Activated T-helper 1 cell treated with anti-CD3 and anti-CD28 coated beads, Interleukin-2, amount 50 U/mL, for 16 hours (primary cell): ENCODE data around the gene ARSG.

ENCODE experiments used
- DNase-seq, 2 donors: peaks; one replicate each; pipeline ENCODE4 v3.0.0-alpha.2; 2020; ENCODE audit warnings: low read depth in 1 of 2, low spot score in 1 of 2

The ARSG gene

DNA sequence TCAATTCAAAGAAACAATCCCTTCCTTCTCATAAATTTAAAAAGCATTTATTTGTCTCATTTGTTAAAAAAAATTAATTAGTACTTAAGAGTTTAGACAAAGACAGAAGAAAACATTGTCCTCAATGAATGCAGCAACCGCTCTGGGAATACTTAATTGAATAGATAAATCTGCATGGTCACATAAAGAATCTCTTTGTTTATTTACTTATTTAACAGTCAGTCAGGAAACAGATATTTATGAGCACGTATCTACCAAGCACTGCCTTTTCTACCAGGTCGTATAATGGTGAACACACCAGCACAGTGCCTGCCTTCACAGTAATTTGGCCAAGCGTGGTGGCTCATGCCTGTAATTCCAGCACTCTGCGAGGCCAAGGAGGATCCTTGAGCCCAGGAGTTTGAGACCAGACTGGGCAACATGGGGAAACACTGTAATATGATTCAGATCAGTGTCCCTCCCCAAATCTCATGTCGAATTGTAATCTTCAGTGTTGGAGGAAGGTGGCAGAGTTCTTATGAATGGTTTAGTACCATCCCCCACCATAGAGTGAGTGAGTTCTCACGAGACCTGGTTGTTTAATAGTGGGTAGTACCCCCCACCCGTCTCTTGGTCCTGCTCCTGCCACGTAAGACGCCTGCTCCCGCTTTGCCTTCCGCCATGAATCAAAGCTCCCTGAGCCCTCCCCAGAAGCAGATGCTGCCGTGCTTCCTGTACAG lies 157.9 kb downstream of the ARSG start:
- DNase-seq = no peak

GRCh38 chr17:68450391-68450790 lies 159.1 kb downstream of the ARSG start:
- no peak for DNase-seq

GRCh38 chr17:68450801-68451200 lies 159.5 kb downstream of the ARSG start:
- no peak for DNase-seq

DNA sequence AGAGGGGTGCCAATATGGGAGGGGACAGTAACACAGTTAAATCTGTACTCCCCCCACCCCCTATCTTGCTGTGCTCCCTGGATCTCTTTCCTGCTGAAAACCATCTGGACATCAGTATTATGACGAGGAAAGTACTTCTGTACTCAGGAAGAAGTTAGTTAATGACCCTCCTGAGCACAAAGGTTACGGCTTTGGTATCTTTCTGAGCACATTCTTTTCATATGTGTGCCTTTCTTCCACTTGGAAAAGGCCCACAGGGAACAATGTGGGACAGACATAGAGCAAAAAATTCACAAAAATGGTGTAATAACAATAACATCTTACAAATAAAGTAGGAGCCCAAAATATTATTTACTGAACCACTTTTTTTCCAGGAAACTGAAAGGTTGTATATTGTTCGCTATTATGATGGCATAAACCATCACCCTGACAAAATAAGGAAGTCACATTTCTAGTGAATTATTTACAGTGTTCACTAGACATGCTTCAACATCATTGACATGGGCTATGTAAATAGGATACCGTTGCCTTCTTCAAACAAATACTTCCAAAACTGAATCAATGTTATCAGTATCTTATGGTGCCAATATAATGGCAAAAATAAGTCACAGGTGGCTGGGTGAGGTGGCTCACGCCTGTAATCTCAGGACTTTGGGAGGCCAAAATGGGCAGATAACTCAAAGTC lies 160.5 kb downstream of the ARSG start:
- no peak for DNase-seq

DNA sequence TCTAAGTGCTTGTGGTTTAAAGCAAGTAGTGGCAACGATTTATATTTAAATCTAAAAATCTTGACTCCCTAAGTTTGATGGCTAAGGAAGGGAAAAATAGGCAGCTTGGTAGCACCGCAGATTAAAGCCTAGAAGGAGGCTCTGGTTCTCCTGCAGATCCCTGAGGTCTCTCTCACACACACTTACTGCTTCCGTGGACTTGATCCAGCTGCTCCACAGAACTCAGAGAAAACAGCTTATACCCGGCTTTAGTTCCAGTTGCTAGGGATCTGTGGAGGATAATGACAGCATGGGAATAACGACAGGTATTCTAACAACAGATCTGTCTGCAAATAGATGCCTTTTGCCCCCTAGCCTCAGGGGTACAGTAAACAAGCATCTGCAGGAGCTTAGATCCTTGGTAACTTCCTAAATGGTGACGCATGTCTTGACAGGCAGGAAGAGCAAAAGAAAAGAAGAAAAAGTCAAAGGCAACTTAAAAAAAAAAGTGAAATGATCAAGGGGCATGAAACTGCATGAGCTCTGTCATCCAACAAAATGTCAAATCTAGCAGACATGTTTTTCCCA lies 161.5 kb downstream of the ARSG start:
- no peak for DNase-seq

DNA sequence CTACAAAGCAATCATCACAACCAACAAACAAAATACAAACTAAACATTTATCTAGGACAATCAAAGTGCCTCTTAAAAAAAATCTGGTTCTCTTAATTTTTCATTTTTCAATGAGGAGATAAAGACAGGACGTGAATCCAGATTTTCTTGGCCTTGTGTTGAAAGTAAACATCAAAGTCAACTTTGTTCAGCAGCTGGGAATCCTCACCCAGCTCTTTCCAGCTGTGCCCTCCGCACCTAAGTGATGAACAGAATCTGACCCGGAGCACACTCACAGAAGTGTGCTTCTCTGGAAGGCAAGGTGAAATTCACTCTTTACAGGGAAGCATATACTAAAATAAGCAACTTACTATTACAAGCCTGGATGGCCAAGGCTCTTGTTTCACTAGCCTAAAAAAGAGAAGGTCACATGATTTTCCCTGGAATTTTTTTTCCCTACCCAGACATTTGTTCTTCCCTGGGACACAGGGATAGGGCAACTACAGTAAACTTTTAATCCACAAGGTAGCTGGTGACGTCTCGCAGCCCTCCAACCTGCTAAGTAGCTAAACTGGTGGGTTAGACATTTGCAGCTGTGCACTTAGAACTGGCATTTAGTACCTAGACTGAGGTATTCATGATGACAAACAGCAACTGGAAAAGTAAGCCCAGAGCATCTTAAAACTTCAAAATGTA lies 162.8 kb downstream of the ARSG start:
- DNase-seq = no peak

DNA sequence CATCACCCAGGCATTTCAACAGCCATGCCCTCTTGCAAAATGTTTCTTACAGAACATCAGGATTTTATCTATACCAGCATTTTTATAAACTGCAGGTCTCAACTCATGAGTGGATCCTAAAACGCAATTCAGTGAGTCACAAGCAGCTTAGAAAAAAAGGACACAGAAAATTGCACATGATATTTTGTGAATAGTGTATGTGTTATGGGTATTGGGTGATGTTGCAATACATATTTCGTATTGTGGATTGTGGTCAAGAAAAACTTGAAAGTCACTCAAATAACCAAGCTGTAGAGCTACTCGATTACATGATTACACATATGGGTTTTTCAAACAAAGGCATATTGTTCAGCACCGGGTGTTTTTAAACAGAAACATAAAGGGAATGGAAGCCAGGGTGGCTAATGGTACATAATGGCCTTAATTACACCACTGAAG lies 164.6 kb downstream of the ARSG start:
- DNase-seq = no peak

DNA sequence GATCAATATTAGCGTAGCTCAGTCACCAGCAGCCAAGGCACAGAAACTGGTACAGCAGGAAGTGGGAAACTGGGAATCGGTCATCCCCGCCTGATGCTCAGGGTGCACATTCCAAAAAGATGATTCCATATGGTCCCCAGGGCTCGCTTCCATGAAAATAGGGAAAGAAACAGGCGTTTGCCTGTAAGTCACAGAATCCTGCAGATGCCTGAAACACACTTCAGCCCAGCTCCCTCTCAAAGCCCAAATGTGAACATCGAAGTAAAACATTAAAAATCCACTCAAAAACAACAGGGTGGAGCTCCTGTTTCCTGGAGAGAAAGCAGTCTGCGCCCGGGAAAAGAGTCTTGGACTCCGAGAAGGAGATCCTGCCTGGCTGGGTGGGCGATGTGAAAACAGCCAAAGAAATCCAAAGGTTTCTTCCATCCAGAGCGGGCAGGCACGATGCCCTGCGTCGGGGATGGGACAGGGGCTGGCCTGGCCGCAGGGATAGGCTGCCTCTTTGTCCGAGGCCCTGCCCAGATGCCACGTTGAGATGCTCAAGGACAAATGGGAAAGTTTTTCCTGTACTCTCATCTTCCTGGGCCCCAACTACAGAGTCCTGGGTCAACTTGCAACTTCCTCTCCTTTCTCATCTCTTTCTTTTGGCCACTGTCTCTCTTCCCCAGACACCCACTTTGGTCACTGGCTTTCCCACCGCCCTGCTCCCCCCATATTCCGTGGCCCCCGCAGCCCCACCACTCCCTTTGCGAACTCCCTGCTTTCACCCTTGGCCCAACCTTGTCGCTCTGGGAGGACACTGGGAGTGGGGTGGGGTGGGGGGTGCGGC lies 165.3 kb downstream of the ARSG start:
- DNase-seq = no peak

- DNase-seq = no peak
These were observed 165.9 kb downstream of the ARSG start, which contains the start of gene WIPI1 for GRCh38 chr17:68457168-68457538. Gene WIPI1 (minus strand): TSS chr17:68457496. CDS start chr17:68457421, 75 bp downstream.

DNA sequence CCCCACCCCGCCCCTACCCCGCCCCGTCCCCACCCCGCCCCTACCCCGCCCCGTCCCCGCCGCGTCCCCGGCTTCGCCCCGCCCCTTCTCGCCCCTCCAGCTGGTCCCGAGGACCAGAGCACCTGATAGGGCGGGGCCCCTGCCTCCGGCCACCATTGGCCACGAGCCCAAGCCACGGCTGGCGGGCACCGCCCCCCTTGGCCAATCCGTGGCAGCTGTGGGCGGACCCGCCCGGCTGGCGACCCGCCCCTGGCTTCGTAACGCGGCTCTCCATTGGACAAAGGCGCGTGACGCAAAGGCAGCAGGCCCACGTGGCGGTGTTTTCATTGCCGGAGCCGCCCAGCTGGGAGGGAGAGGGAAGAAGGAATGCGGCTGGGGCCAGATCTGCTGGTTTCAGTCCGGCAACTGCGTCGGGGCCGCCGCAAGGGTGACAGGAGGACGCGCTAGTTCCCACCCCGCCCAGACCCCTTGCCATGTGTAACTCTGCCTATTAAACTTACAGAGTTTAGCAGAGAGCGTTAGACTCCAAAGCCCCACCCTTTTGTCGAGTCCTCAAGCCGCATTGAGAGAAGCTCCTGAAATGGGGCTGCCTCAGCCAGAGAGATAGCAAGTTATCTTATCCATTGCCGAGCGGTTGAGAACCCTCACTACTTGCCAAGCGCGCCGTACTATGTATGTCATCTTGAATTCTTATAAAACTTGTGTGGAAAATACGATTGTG lies 166.4 kb downstream of the ARSG start:
- peak; percentile 94 to 98 for DNase-seq

DNA sequence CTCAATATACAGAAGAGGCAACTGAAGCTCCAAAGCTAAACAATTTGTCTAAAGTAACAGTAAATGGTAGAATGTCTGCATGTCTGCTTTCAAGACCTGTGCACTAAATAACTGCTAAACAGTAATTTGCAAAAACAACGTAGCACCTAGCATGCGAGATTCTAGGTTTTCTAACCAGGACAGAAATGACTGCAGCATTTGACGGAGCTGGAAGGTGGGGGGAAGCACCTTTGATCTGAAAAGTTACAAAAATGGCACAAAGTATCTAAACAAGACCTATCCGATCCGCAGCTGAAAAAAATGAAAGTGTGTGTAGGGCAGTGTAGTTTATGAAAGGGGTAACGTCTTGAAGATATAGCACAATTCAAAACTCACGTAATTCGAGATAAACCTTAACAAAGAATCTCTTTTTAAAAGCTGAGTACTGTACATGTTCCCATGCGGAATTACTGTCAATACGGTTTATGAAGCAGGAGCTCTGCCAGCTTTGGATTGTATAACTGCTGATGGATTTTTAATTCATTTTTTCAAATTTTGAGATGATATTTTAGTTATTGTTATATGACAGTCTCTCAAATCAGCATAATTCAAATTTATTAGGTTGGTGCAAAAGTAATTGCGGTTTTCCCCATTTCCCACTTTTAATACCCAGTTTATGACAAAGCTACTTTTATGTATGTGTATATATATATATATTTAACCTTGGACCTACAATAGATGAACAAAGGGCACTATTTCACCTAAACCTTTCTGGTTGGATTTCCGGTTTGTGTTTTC lies 167.2 kb downstream of the ARSG start:
- DNase-seq = no peak

- DNase-seq = no peak
These were observed 167.8 kb downstream of the ARSG start for GRCh38 chr17:68459037-68459639.

GRCh38 chr17:68460146-68460545 lies 168.9 kb downstream of the ARSG start:
- DNase-seq = no peak

DNA sequence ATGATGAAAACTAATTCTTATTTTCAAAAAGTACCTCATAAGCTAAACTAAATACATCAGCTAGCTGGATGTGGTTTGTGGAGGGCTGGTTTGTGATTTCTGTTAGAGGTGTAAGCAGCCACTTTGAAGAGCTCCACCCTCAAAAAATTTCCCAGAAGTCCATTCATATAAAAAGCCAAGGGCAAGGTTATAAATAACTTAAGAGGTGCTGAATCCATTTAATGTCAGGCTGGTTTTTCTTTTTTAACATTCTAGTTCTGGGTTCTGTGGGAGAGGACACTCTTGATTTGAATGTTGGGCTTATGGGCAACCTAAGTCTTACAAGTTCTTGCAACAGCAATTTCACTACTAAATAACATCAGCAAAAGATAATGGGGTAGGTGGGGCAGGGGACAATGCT lies 169.4 kb downstream of the ARSG start:
- DNase-seq = no peak

- no peak for DNase-seq
These were observed 169.8 kb downstream of the ARSG start for GRCh38 chr17:68461122-68461539.

GRCh38 chr17:68461589-68461988 lies 170.3 kb downstream of the ARSG start:
- no peak for DNase-seq

DNA sequence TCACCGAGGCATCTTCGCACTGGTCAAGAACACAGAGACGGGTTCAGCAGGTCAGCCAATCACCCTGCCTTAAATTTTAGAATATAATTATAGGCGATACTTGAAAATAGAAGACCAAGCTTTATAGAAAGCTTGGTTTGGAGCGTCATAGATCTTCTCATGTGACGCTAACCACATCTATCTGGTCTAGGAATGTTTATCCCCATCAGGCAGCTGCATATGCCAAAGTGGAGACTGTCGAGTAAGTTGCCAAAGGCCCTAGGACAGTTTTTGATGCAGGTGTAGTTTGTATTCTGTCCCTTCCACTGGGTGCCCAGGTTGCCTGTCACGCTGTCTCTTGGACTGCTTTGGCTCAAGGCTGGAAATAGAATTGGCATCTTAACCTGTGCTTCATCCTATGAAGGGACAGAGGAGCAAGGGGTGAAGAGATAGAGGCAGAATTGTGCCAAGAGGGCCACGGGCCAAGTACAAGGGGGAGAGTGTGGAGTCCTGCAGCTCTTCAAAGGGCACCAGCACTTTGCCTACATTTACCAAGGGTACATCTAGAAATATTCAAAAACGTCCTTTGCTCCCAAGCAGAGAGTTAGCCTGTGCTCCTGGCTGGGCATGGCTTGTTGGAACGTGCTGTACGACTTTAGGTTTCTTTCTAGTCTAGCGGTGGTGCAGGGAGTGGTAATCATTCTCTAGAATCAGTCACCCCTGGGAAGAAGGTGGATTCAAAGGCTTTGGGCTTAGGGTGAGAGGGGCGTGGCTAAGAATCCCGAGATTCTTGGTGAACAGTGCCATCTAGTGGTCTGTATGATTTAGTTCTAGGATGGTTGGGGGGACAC lies 171.3 kb downstream of the ARSG start:
- DNase-seq = peak; percentile 26 to 49
